Activated T-helper 9 cell treated with anti-CD3 and anti-CD28 coated beads, Interleukin-2, amount 50 U/mL, for 16 hours (primary cell): Measurements from ENCODE around the gene MTCL3.

Experiments
- DNase-seq: peaks from one replicate; pipeline ENCODE4 v3.0.0-alpha.2; 2020; ENCODE audit warnings: low read depth

MTCL3 gene

DNA sequence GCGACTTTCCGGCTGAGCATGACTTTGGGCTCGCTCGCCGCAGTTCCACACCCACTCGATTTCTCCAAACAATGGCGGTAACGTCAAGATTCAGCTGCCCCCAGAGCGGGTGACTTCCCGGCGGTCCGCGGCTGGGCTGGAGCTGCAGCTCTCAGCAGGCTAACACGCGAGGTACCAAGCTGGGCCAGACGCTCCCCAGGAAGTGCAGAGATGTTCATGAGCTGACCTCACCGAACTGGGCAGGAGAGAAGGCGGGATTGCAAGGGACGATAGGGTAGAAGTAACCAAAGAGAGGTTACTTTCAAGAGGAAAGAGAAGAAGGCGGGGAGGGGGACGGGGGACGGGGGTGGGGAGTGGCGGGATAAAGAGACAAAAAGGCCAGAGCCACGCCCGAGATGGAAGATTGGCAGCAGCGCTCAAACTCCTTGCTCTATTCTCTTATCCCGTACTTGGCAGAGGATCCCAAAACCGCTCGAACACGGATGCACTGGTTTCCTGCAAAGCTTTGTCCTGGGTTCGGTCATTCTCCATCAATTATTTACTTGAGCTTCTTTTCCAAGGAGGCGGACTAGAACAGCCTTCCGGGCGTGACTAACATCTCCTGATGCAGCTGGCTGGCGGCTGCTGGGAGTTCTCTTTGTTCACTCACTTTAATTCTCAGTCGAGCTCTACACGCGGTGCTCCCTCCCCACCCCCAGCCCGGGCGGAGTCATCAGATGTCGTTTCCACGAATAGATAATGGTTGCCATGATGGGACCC is at the start of gene MTCL3:
Gene MTCL3, minus strand, starts transcription at position 626 of the 759 bp plus-strand sequence.
- DNase-seq: peak; percentile 44

GRCh38 chr6:127567476-127567875 is 48.3 kb upstream of the MTCL3 start:
- no peak for DNase-seq

DNA sequence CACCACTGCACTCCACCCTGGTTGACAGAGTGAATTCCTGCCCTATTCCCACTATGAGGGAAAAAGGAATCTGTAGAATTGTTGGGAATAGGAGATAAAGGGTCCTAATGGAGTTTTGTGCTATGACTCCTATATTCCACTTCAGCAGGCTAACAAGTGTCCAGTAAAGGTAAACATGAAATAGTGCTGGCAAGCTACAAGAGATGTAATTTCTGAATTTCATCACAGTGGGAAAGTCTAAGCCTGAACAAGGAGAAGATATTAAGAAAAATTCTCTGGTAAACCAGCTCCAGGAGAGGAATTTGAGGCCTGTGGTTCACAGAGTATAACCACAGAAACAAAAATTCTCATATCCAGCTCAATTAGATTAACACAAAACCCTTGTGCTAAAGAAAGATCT is 47.5 kb upstream of the MTCL3 start:
- DNase-seq: no peak

DNA sequence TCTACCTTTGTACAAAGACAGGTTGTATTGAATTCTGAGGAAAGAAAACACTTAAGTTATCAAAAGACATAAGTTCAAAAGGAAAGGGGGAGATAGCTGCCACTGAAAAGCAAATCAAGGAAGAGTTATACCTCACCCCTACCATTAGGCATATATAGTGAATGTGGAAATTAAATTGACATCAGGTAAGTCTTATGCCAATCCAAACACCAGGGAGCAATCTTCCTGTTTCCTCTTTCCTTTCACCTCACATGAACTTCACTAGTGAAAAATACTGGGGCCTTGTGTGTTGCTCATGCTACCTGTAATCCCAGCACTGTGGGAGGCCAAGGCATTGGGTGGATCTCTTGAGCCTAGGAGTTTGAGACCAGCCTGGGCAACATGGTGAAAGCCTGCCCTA is 47.0 kb upstream of the MTCL3 start:
- no peak for DNase-seq

DNA sequence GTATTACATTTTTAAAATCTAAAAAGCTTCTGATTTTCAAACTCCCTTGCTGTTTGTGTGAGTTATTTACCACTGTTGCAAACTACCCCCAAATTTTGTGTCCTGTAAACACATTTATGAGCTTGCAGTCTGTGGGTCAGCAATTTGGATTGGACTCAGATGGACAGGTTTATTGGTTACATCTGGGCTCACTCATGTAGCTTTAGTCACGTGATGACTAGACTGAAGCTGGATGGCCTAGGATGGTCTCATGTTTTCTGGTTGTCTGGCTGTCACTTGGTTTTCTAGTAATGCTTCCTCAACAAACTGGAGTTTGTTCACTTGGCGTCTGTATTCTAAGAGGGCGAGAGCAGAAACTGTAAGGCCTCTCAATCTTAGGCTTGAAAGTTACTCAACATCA is 45.6 kb upstream of the MTCL3 start:
- DNase-seq: no peak

- no peak for DNase-seq
These were observed 42.5 kb upstream of the MTCL3 start for GRCh38 chr6:127561660-127562059.

GRCh38 chr6:127554435-127555006 is 35.4 kb upstream of the MTCL3 start:
- no peak for DNase-seq

GRCh38 chr6:127550403-127550802 is 31.3 kb upstream of the MTCL3 start:
- DNase-seq: no peak

- DNase-seq: no peak
These were observed 28.9 kb upstream of the MTCL3 start for GRCh38 chr6:127547904-127548649.

- DNase-seq: no peak
These were observed 28.1 kb upstream of the MTCL3 start for GRCh38 chr6:127547215-127547614.

DNA sequence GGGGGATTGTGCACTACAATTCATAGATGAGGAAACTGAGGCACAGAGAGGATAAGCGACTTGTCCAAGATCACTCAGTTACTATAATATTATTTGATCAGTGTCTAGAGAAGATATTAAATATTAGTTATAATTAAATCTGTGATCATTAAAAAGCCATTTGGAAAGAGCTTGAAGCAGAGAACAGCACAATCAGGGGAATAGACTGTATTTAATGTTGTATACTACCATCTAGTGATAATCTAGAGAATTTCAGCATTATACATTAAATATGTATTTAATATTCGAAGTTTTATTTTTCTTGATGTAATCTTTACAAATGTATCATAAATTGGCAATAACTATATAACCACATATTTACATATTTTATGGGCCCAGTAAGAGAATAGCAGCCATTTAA is 20.1 kb upstream of the MTCL3 start:
- no peak for DNase-seq

- no peak for DNase-seq
These were observed 19.7 kb upstream of the MTCL3 start for GRCh38 chr6:127538750-127539264.

DNA sequence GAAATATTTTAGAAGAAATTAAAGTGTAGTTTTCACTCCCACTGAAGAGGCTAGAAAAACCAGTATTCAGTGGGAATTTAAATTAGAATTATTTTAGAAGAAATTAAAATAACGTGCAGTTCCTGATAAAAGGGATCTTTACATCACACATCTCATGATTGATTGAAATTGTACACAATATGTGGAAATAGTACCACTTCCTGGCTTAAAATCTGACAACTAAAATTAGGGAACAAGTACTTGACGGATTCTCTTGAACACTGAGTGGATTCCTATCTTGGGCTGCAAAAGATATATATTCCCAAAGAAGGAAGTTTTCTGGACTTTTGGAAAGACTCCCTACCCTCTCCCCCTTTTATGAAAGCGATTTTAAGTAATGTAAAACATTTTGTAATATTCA is 14.6 kb upstream of the MTCL3 start:
- no peak for DNase-seq

DNA sequence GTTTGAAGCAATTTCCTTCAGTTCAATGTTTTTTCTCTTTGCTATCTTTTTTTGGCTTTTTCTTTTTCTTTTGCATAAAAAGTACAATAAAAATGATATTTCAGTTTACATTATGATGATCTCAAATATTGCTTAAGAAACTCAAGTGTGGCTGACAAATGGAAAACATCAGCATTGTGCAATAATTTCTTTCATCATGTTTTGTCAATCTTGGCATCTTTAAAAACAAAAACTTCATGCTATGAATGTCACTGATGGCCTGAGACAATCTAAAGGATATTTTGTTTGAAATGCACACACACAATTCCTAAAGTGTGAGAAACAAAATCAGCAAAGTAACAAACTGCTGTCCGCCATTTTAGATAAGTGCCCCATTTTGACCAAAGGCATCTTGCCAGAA is 13.9 kb upstream of the MTCL3 start:
- no peak for DNase-seq

- DNase-seq: no peak
These were observed 3.6 kb upstream of the MTCL3 start for GRCh38 chr6:127522714-127523113.

DNA sequence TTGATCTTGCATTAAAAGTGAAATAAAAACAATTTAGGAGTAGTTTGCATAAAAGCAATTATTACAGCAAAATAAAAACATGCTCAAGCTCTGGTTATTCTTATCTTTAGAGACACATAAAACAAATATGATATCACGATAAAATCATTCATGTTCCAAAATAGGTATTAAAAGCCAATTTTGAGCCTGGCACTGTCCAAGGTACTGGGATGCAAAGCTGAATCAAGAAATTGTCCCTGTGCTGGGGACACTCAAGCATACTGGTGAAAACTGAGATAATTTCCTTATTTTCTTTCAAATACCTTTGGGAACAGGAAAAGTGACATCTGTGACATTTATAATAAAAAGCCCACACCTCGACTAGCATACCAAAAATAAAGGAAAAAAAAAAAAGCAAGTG is 931 bp upstream of the MTCL3 start:
- no peak for DNase-seq

DNA sequence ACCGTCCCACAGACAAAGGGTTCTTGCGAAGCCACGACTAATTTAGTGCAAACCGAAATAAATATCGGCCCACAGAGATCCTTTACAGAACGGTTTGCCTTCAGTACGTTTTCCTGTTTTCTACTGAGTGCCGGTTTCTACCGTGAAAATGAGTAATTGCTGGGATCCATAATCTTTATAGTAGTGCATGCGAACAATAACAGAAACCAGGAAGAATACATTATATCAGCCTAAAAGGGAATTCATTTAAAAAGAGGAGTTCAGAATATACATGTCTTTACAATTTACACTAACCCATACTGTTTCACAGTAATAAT is 292 bp upstream of the MTCL3 start:
- no peak for DNase-seq

DNA sequence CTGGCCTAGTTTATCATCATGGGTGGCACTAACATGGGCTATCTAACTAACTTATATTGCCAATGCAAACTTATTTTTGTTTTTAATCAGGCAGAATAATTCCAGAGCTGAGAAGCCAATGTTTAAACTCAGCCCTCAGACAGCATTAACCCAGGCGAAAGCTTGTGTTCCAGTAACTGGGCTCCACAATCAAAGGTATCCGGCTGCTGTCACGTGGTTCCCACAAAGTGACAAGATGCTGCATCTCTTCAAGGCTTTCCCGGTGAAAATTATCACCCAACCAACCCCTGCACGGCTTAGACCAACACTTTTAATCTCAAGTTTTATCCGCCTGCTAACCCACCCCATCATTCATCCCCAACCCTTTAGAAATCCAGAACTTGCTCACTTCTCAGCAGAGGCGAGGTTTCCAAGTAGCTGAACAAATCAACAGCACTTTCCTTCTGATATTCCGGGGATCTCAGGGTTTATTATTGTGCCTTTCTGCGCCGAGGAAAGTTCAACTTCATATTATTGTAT is 885 bp downstream of the MTCL3 start:
- DNase-seq: no peak

DNA sequence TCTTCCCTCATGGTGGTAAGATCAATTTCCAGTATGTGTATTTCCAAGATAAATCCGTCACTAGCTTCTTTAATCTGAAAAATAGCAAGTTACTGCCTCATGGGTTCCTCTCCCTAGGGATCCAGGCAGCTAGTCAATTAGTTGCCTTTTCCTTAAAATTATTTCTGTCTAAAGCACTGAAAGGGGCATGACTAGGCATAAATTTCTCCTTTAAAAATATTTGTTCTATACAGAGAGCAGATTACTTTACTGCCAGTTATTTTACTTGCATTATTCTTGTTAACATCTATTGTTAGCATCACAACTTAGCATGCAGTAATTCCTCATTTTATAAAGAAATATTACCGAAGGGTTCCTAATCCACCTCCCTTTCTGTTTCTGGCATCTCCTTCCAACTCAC is 1.4 kb downstream of the MTCL3 start:
- no peak for DNase-seq

- DNase-seq: peak; percentile 26
These were observed 2.4 kb downstream of the MTCL3 start for GRCh38 chr6:127516662-127517273.

DNA sequence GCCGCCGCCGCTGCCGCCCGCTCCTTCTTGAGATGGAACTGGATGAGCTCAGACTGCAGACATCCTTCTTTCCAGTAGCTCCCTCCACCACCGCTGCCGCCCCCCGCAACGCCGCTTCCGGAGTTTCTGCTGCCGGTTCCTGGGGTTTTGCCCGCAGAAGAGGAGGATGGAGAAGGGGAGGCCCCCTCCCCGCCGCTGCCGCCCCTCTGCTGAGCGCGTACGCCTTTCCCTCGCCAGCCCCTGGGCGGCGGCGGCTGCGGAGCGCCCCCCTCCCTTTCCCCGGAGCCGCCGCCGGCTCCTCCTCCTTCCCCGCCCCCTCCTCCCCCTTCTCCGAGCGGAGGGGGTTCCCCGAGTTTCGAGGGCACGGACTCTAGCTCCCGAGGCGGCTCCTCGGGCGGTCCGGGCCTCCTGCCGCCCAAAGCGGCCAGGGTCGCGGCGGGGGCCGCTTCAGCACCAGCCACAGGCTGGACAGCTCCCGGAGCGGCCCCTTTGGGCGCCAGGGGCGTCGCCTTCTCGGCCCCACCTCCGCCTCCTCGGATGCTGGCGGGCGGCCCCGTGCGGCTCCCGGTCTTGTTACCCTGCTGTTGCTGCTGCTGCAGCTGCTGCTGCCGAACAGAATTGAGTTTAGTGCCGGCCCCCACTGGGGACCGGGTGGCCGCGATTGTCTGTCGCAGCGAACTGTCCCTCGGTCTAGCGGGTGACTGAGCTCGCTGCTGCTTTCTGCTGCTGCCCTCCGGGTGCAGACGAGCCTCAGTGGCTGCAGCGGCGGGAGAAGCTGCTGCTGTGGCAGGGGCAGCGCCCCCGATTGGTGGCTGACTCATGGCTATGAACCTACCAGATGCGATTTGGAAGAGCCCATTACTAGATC is 3.1 kb downstream of the MTCL3 start:
- DNase-seq: peak; percentile 60
